Brain microvascular endothelial cell (primary cell): Measurements from ENCODE around the gene ZBTB4.

ENCODE experiments used
- DNase-seq: peaks from one replicate; pipeline ENCODE4 v3.0.0-alpha.2; 2020
- H3K27ac ChIP-seq: fragments of 250-450 bp; sonication (Bioruptor Pico); 2 replicates; pipeline ENCODE4 v1.5.1; 2020; ENCODE audit warnings: mild to moderate bottlenecking, moderate library complexity
- H3K27me3 ChIP-seq: fragments of 250-450 bp; sonication (Bioruptor Pico); replicated peaks from 2 replicates; pipeline ENCODE4 v1.5.1; 2020; ENCODE audit warnings: mild to moderate bottlenecking
- H3K36me3 ChIP-seq: fragments of 250-450 bp; sonication (Bioruptor Pico); replicated peaks from 2 replicates; pipeline ENCODE4 v1.5.1; 2020; ENCODE audit warnings: mild to moderate bottlenecking
- H3K4me3 ChIP-seq: 2 replicates; pipeline ENCODE4 v1.5.1; 2011; ENCODE audit warnings: low read depth, mild to moderate bottlenecking, control low read depth, low read length, moderate library complexity
- CTCF ChIP-seq: IDR thresholded peaks from 2 replicates; pipeline ENCODE4 v1.5.1; 2011; ENCODE audit warnings: low read depth, mild to moderate bottlenecking, moderate library complexity, low read length, control low read depth, inconsistent platforms; ENCODE audit errors: missing control alignments
- in situ Hi-C: cut with HindIII; loops from 2 replicates; pipeline ENCODE4 v1.10.0; 2017; ENCODE audit warnings: low sequenced_read_pairs, low pct_ligation_motif_present

Gene ZBTB4

DNA sequence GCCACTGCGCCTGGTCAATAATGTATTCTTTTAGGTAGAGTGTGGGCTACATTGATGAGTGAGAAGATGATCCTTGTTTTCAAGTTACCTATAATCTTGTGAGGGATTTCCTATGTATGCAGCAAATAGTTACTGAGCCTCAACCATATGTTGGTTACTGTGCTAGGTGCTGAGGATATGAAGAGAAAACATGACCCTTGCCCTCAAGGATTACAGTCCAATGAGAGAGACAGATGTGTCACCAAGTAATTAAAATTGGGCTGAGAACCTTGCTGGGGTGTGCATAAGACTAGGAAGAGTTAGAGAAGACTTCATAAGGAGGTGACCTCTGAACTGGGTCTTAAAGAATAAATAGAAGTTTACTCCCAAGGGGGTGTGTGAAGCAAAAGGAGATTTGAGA, 12.2 kb upstream of the ZBTB4 start:
- no peak for TF ChIP-seq CTCF
- in situ Hi-C loops: no loop called here
- H3K4me3 ChIP-seq: no peak overlapping the region
- H3K27me3 ChIP-seq: no peaks in the 10 kb centered on the region
- H3K27ac ChIP-seq: no peak overlapping the region
- H3K36me3 ChIP-seq: peaks cover 12% of the 10 kb centered on the region
- no peak for DNase-seq

GRCh38 chr17:7490144-7490543, 10.7 kb upstream of the ZBTB4 start:
- Histone ChIP-seq H3K27ac (no peak overlapping the region), H3K36me3 (no peaks in the 10 kb centered on the region), H3K4me3 (no peak overlapping the region), H3K27me3 (no peaks in the 10 kb centered on the region)
- in situ Hi-C loops: no loop called here
- DNase-seq: no peak
- no peak for TF ChIP-seq CTCF

DNA sequence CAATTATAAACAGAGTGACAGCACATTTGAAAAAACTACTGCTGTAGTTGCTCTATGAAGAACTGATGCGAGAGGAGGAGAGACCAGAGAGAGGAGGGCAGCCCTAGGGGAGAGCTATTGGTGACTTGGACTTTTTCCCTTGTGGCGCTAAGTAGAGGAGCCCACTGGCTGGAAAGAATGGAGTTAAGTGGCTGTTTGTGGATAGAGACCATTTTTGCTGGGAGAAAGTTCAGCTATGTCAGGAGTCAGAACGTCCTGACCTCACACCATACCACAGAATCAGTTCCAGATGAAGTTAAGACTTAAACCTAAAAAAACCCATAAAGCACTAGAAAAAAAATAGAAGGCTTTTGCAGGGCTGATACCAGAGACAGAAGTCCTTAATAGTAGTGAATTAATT, 6.8 kb upstream of the ZBTB4 start:
- in situ Hi-C loops: no loop called here
- TF ChIP-seq CTCF: no peak
- Histone ChIP-seq H3K4me3 (peak overlapping the region; percentile 87), H3K36me3 (no peaks in the 10 kb centered on the region), H3K27ac (no peak overlapping the region), H3K27me3 (no peaks in the 10 kb centered on the region)
- no peak for DNase-seq

DNA sequence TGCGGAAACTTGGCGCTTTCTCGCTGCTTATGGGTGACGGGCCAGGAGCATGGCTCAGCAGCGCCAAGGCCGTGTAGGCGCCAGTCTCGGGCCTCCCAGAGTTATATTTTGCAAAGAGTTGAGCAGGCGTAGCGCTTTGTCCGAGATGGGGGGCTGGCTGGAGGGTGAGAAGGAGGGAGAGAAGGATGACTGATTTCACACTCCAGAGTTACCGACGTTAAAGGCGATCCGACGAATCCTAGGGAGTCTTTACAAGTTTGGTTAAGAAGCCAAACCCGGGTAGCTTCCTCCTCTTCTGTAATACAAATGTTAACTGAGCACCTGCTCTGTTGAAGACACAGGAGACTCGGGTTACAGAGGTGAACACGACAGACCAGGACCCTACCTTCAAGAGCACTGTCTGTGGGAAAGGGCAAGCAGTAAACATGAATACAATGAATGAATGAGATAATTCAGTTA, 5.5 kb upstream of the ZBTB4 start:
- no peaks in the 10 kb centered on the region for H3K36me3 ChIP-seq
- peak overlapping the region; percentile 5 for H3K27ac ChIP-seq
- no peak for DNase-seq
- TF ChIP-seq CTCF: peak; percentile 22
- in situ Hi-C loops: no loop called here
- peak overlapping the region; percentile 87 for H3K4me3 ChIP-seq
- no peaks in the 10 kb centered on the region for H3K27me3 ChIP-seq

GRCh38 chr17:7484067-7484918, 4.9 kb upstream of the ZBTB4 start, which contains the start of gene POLR2A:
Gene POLR2A, plus strand, starts transcription at chr17:7484366.
- DNase-seq: peak; percentile 95
- no peak for TF ChIP-seq CTCF
- in situ Hi-C loops: no loop called here
- peak within 1 kb of the TSS; percentile 87 for H3K4me3 ChIP-seq
- H3K27ac ChIP-seq: peak within 1 kb of the TSS; percentile 99
- no peaks in the 10 kb centered on the region for H3K36me3 ChIP-seq
- H3K27me3 ChIP-seq: no peaks in the 10 kb centered on the region
